Neuronal stem cell (in vitro differentiated cells): ENCODE results near the gene OR2A12. TPM values are rescaled to one million over a fixed set of nuclear protein-coding genes. Genes with fewer than 3 reads are reported as not detected.

Experiments used
- DNase-seq: peaks from one replicate; pipeline ENCODE4 v3.0.0-alpha.2; 2013; ENCODE audit warnings: low spot score
- H2AFZ ChIP-seq: one replicate; pipeline ENCODE4 v1.6.1; 2013; ENCODE audit warnings: mild to moderate bottlenecking, low read length, inconsistent platforms
- H2AK5ac ChIP-seq: 2 replicates; pipeline ENCODE4 v1.6.1; 2013; ENCODE audit warnings: low read depth, mild to moderate bottlenecking, inconsistent platforms, low read length, moderate library complexity, mixed read lengths
- H2BK120ac ChIP-seq: 2 replicates; pipeline ENCODE4 v1.6.1; 2013; ENCODE audit warnings: low read depth, mild to moderate bottlenecking, inconsistent platforms, low read length, moderate library complexity, mixed read lengths
- H2BK12ac ChIP-seq: one replicate; pipeline ENCODE4 v1.6.1; 2013; ENCODE audit warnings: low read length, inconsistent platforms
- H2BK15ac ChIP-seq: 2 replicates; pipeline ENCODE4 v1.6.1; 2013; ENCODE audit warnings: mild to moderate bottlenecking, low read length, inconsistent platforms, mixed read lengths
- H2BK5ac ChIP-seq: one replicate; pipeline ENCODE4 v1.6.1; 2013; ENCODE audit warnings: inconsistent platforms, mild to moderate bottlenecking, low read length, moderate library complexity
- H3K14ac ChIP-seq: one replicate; pipeline ENCODE4 v1.6.1; 2013; ENCODE audit warnings: low read length, inconsistent platforms
- H3K18ac ChIP-seq: 2 replicates; pipeline ENCODE4 v1.6.1; 2013; ENCODE audit warnings: low read length, inconsistent platforms
- H3K23ac ChIP-seq: 2 replicates; pipeline ENCODE4 v1.6.1; 2013; ENCODE audit warnings: low read depth, mild to moderate bottlenecking, mixed read lengths, low read length, inconsistent platforms; ENCODE audit not compliant: poor library complexity
- H3K27ac ChIP-seq: replicated peaks from 3 replicates; pipeline ENCODE4 v1.5.1; 2013; ENCODE audit warnings: low read length, inconsistent platforms
- H3K27me3 ChIP-seq, 3 experiments: 2 replicates each; pipeline ENCODE4 v1.6.1; 2013; ENCODE audit warnings: low read length in 3 of 3, mild to moderate bottlenecking in 2 of 3, inconsistent platforms in 1 of 3, low read depth in 1 of 3, mixed read lengths in 1 of 3, moderate library complexity in 1 of 3; ENCODE audit not compliant: control insufficient read depth in 3 of 3, insufficient read depth in 3 of 3
- H3K36me3 ChIP-seq, 2 donors: replicated peaks in 1 of 2; 2 replicates each; pipeline ENCODE4 v1.6.1; 2013; ENCODE audit warnings: low read length in 2 of 2; ENCODE audit not compliant: control insufficient read depth in 2 of 2, insufficient read depth in 2 of 2
- H3K4ac ChIP-seq: 2 replicates; pipeline ENCODE4 v1.6.1; 2013; ENCODE audit warnings: inconsistent platforms, mild to moderate bottlenecking, low read length, moderate library complexity
- H3K4me1 ChIP-seq, 2 donors: 1 replicate in 1 of 2; 2 replicates in 1 of 2; pipeline ENCODE4 v1.6.1; 2013; ENCODE audit warnings: low read length in 2 of 2, low read depth in 1 of 2; ENCODE audit not compliant: control insufficient read depth in 2 of 2, insufficient read depth in 1 of 2
- H3K4me2 ChIP-seq: one replicate; pipeline ENCODE4 v1.6.1; 2013; ENCODE audit warnings: mild to moderate bottlenecking, low read length, inconsistent platforms; ENCODE audit not compliant: insufficient read depth, poor library complexity, severe bottlenecking
- H3K4me3 ChIP-seq, 2 donors: 2 replicates each; pipeline ENCODE4 v1.5.1; 2013; ENCODE audit warnings: low read length in 2 of 2, mild to moderate bottlenecking in 2 of 2, inconsistent platforms in 1 of 2, moderate library complexity in 1 of 2
- H3K79me1 ChIP-seq: one replicate; pipeline ENCODE4 v1.6.1; 2013; ENCODE audit warnings: low read depth, mild to moderate bottlenecking, inconsistent platforms, low read length, moderate library complexity
- H3K9ac ChIP-seq: one replicate; pipeline ENCODE4 v1.6.1; 2013; ENCODE audit warnings: mild to moderate bottlenecking, low read depth, low read length, inconsistent platforms; ENCODE audit not compliant: poor library complexity
- H3K9me3 ChIP-seq, 2 donors: replicated peaks in 1 of 2; 2 replicates each; pipeline versions ENCODE3 to v1.6.1; 2013; ENCODE audit warnings: low read length in 2 of 2, mild to moderate bottlenecking in 2 of 2, inconsistent platforms in 1 of 2, low read depth in 1 of 2, mixed read lengths in 1 of 2, moderate library complexity in 1 of 2; ENCODE audit not compliant: control insufficient read depth in 2 of 2, insufficient read depth in 1 of 2
- H4K8ac ChIP-seq: one replicate; pipeline ENCODE4 v1.6.1; 2013; ENCODE audit warnings: low read depth, mild to moderate bottlenecking, inconsistent platforms, low read length, moderate library complexity
- H4K91ac ChIP-seq: one replicate; pipeline ENCODE4 v1.6.1; 2013; ENCODE audit warnings: low read length, low read depth, mild to moderate bottlenecking, inconsistent platforms; ENCODE audit not compliant: poor library complexity
- WGBS, 2 donors: extraction: QIAGEN DNeasy Blood & Tissue Kit; methylation state at CpG; one replicate each; pipeline ENCODE4 v1.1.7; 2013; ENCODE audit warnings: missing lambda C conversion rate in 2 of 2, mixed read lengths in 1 of 2; ENCODE audit not compliant: insufficient read length in 2 of 2, insufficient replicate concordance in 1 of 2; ENCODE audit errors: extremely low coverage in 2 of 2; 5-methylcytosine and 5-hydroxymethylcytosine counted together
- small RNA-seq: library from polyadenylated mRNA; stranded (forward); fragments of <200 nt; extraction: miRNeasy Mini kit (QIAGEN cat#:217004); gene quantifications from one replicate; pipeline ENCODE3, GENCODE V24; 2013; ENCODE audit not compliant: insufficient read depth

The OR2A12 gene

DNA sequence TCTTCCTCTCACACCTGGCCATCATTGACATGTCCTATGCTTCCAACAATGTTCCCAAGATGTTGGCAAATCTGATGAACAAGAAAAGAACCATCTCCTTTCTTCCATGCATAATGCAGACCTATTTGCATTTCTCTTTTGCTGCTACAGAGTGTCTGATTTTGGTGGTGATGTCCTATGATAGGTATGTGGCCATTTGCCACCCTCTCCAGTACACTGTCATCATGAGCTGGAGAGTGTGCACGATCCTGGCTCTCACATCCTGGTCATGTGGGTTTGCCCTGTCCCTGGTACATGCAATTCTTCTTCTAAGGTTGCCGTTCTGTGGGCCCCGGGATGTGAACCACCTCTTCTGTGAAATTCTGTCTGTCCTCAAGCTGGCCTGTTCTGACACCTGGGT lies 56.1 kb downstream of the OR2A12 start:
- H3K79me1 ChIP-seq = no peaks in the 10 kb centered on the region
- H3K14ac ChIP-seq = no peak overlapping the region
- H3K23ac ChIP-seq = no peak overlapping the region
- no peak overlapping the region for H3K4me3 ChIP-seq
- no peak overlapping the region for H3K4ac ChIP-seq
- DNase-seq = no peak
- H4K91ac ChIP-seq = no peak overlapping the region
- H3K27me3 ChIP-seq = no peaks in the 10 kb centered on the region
- no peak overlapping the region for H2BK15ac ChIP-seq
- H2AFZ ChIP-seq = no peak overlapping the region
- H2AK5ac ChIP-seq = no peak overlapping the region
- no peak overlapping the region for H3K4me2 ChIP-seq
- H2BK5ac ChIP-seq = no peak overlapping the region
- H3K18ac ChIP-seq = no peak overlapping the region
- H2BK12ac ChIP-seq = no peak overlapping the region
- H3K36me3 ChIP-seq = no peaks in the 10 kb centered on the region
- H3K4me1 ChIP-seq = no peaks in the 10 kb centered on the region
- no peak overlapping the region for H4K8ac ChIP-seq
- no CpG with 5 or more reads among the region's 3 CpGs for WGBS, 2 donors
- no peak overlapping the region for H3K9ac ChIP-seq
- H3K27ac ChIP-seq = no peak overlapping the region
- H3K9me3 ChIP-seq = peaks cover 0 to 2% of the 10 kb centered on the region in 2 donors
- H2BK120ac ChIP-seq = no peak overlapping the region

GRCh38 chr7:144144426-144144825 lies 58.3 kb downstream of the OR2A12 start:
- Histone ChIP-seq H2BK12ac (no peak overlapping the region), H4K8ac (no peak overlapping the region), H3K36me3 (no peaks in the 10 kb centered on the region), H3K14ac (no peak overlapping the region), H2BK15ac (no peak overlapping the region), H3K23ac (no peak overlapping the region), H3K27me3 (no peaks in the 10 kb centered on the region), H3K4me3 (no peak overlapping the region), H3K27ac (no peak overlapping the region), H2BK5ac (no peak overlapping the region), H3K4ac (no peak overlapping the region), H4K91ac (no peak overlapping the region), H2BK120ac (no peak overlapping the region), H3K4me1 (no peaks in the 10 kb centered on the region), H3K9me3 (peaks cover 0 to 6% of the 10 kb centered on the region in 2 donors), H3K4me2 (no peak overlapping the region), H3K79me1 (no peaks in the 10 kb centered on the region), H3K9ac (no peak overlapping the region), H2AFZ (no peak overlapping the region), H3K18ac (no peak overlapping the region), H2AK5ac (no peak overlapping the region)
- no CpG with 5 or more reads among the region's 3 CpGs for WGBS, 2 donors
- DNase-seq = no peak

DNA sequence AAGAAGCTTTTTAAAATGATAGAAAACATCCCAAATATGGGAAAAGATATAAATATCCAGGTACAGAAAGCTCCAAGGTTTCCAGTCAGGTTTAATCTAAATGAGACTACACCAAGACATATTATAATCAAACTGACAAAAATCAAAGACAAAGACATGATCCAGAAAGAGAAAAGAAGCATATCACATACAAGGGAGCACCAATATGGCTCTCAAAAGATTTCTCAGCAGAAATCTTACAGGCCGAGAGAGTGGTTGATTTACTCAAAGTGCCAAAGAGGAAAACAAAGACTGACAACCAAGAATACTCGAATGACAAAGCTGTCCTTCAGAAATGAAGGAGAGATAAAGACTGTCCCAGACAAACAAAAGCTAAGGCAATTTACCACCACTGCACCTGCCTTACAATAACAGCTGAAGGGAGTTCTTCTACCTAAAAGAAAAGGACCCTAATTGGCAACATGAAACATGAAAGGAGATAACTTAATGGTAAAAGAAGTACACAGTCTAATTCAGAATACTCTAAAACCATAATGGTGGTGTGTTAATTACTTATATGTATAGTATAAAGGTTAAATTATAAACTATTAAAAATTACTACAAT lies 62.2 kb downstream of the OR2A12 start:
- Histone ChIP-seq H3K4ac (no peak overlapping the region), H3K4me3 (no peak overlapping the region), H3K27me3 (no peaks in the 10 kb centered on the region), H3K4me1 (no peaks in the 10 kb centered on the region), H2BK5ac (no peak overlapping the region), H2AFZ (no peak overlapping the region), H4K91ac (no peak overlapping the region), H2BK15ac (no peak overlapping the region), H2BK12ac (no peak overlapping the region), H2BK120ac (no peak overlapping the region), H3K27ac (no peak overlapping the region), H3K79me1 (no peaks in the 10 kb centered on the region), H3K18ac (no peak overlapping the region), H4K8ac (no peak overlapping the region), H3K9ac (no peak overlapping the region), H3K23ac (no peak overlapping the region), H3K9me3 (peaks cover 0 to 6% of the 10 kb centered on the region in 2 donors), H3K14ac (no peak overlapping the region), H2AK5ac (no peak overlapping the region), H3K4me2 (no peak overlapping the region), H3K36me3 (no peaks in the 10 kb centered on the region)
- WGBS, 2 donors = no CpG with 5 or more reads among the region's 2 CpGs
- DNase-seq = no peak

Small RNA genes lying within 50 kb of the gene (small RNA-seq; reads per million reads assigned to genes)
- gene OR2A41P = not detected
